GM23338 (cell line): ENCODE data around the gene DPYD.

Source experiments
- EZH2 ChIP-seq: fragments of 200-600 bp; sonication (generic); IDR thresholded peaks from one replicate; pipeline ENCODE4 v1.8.0; 2017; ENCODE audit warnings: antibody characterized with exemption, mild to moderate bottlenecking, low read depth; ENCODE audit not compliant: unreplicated experiment
- POLR2AphosphoS5 ChIP-seq: IDR thresholded peaks from 2 replicates; pipeline ENCODE4 v1.6.1; 2016; ENCODE audit warnings: antibody characterized with exemption, low read depth
- TF ChIP-seq, protein P1 (sequence below): IDR thresholded peaks from one replicate; pipeline ENCODE4 v1.6.1; 2018; ENCODE audit warnings: antibody characterized with exemption; ENCODE audit not compliant: unreplicated experiment
- TF ChIP-seq, protein P2 (sequence below), 2 experiments: fragments of 200-600 bp in 1 of 2; sonication (generic) in 1 of 2; conservative IDR thresholded peaks; 2 replicates each; pipeline versions ENCODE4 v1.5.1 to v1.6.1; 2016 to 2017; ENCODE audit warnings: antibody characterized with exemption in 2 of 2, low read depth in 2 of 2, mild to moderate bottlenecking in 2 of 2, moderate library complexity in 1 of 2

DNA sequence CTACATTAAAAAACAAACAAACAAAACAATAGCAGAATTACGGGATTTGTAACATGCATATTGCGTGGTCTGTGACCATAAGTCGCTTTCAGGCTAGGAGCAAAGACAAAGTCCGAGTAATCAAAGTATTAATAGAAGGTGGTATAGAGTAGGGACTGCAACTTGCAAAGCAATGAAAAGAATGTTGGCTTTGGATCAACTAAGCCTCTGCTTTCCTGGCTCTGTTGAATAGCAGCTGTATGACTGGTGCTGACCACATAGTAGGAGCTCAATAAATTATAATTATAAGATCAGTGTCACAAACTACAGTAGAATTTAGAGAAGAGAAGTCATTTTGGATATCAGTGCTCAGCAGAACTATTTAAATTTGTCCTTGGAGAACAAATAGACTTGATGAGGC lies 586.4 kb downstream of the DPYD start:
- TF ChIP-seq, protein P1, sequence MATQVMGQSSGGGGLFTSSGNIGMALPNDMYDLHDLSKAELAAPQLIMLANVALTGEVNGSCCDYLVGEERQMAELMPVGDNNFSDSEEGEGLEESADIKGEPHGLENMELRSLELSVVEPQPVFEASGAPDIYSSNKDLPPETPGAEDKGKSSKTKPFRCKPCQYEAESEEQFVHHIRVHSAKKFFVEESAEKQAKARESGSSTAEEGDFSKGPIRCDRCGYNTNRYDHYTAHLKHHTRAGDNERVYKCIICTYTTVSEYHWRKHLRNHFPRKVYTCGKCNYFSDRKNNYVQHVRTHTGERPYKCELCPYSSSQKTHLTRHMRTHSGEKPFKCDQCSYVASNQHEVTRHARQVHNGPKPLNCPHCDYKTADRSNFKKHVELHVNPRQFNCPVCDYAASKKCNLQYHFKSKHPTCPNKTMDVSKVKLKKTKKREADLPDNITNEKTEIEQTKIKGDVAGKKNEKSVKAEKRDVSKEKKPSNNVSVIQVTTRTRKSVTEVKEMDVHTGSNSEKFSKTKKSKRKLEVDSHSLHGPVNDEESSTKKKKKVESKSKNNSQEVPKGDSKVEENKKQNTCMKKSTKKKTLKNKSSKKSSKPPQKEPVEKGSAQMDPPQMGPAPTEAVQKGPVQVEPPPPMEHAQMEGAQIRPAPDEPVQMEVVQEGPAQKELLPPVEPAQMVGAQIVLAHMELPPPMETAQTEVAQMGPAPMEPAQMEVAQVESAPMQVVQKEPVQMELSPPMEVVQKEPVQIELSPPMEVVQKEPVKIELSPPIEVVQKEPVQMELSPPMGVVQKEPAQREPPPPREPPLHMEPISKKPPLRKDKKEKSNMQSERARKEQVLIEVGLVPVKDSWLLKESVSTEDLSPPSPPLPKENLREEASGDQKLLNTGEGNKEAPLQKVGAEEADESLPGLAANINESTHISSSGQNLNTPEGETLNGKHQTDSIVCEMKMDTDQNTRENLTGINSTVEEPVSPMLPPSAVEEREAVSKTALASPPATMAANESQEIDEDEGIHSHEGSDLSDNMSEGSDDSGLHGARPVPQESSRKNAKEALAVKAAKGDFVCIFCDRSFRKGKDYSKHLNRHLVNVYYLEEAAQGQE: no peak
- TF ChIP-seq, protein P2, sequence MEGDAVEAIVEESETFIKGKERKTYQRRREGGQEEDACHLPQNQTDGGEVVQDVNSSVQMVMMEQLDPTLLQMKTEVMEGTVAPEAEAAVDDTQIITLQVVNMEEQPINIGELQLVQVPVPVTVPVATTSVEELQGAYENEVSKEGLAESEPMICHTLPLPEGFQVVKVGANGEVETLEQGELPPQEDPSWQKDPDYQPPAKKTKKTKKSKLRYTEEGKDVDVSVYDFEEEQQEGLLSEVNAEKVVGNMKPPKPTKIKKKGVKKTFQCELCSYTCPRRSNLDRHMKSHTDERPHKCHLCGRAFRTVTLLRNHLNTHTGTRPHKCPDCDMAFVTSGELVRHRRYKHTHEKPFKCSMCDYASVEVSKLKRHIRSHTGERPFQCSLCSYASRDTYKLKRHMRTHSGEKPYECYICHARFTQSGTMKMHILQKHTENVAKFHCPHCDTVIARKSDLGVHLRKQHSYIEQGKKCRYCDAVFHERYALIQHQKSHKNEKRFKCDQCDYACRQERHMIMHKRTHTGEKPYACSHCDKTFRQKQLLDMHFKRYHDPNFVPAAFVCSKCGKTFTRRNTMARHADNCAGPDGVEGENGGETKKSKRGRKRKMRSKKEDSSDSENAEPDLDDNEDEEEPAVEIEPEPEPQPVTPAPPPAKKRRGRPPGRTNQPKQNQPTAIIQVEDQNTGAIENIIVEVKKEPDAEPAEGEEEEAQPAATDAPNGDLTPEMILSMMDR (conservative IDR thresholded peaks at IDR 0.05; ENCODE audit: low read depth in 2 of 2): no peak
- TF ChIP-seq POLR2AphosphoS5 (no peak), EZH2 (no peak)
